ENCODE measurements around the gene NAV3.

DNA sequence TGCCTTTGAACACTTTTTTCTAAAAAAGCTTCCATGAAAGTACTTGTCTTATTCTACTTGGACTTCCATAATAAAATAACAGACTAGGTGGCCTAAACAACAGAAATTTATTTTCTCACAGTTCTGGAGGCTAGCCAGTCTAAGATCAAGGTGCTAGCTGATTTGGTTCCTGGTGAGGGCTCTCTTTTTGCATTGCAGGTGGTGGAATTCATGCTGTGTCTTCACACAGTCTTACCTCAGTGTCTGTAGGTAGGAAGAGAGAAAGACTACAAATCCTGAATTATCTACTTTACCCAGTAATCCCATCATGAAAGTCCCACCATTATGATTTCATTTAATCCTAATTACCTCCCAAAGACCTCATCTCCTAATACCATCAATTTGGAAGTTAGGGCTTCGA is 356.0 kb downstream of the NAV3 start:
- TF ChIP-seq, protein P1, sequence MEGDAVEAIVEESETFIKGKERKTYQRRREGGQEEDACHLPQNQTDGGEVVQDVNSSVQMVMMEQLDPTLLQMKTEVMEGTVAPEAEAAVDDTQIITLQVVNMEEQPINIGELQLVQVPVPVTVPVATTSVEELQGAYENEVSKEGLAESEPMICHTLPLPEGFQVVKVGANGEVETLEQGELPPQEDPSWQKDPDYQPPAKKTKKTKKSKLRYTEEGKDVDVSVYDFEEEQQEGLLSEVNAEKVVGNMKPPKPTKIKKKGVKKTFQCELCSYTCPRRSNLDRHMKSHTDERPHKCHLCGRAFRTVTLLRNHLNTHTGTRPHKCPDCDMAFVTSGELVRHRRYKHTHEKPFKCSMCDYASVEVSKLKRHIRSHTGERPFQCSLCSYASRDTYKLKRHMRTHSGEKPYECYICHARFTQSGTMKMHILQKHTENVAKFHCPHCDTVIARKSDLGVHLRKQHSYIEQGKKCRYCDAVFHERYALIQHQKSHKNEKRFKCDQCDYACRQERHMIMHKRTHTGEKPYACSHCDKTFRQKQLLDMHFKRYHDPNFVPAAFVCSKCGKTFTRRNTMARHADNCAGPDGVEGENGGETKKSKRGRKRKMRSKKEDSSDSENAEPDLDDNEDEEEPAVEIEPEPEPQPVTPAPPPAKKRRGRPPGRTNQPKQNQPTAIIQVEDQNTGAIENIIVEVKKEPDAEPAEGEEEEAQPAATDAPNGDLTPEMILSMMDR (conservative IDR thresholded peaks at IDR 0.05; ENCODE audit: low read depth, low read length): no peak
- TF ChIP-seq EZH2 (IDR thresholded peaks at IDR 0.05; ENCODE audit: borderline replicate concordance, low read depth, low read length, poor library complexity, severe bottlenecking): no peak

All from A673 (cell line).